Fibroblast of skin of right quadriceps (primary cell): ENCODE results near the gene NLRP9.
"Not testable (repeated sequence)": the region's sequence is repeated elsewhere in the genome, so short reads cannot be mapped to it uniquely, and the experiment has no call there.

ENCODE experiments used
- DNase-seq: peaks from one replicate; pipeline ENCODE4 v3.0.0-alpha.2; 2013

Gene NLRP9

GRCh38 chr19:55738302-55738701, at the start of gene NLRP9:
NLRP9 (minus strand) TSS chr19:55738402; CDS start chr19:55738374, 28 bp downstream.
- DNase-seq = no peak

GRCh38 chr19:55781112-55781511, 42.9 kb upstream of the NLRP9 start:
- no peak for DNase-seq

- no peak for DNase-seq
These were observed 40.1 kb upstream of the NLRP9 start for GRCh38 chr19:55778331-55778730.

GRCh38 chr19:55777528-55777927, 39.3 kb upstream of the NLRP9 start:
- no peak for DNase-seq

GRCh38 chr19:55769632-55770031, 31.4 kb upstream of the NLRP9 start:
- not testable (repeated sequence) for DNase-seq

- not testable (repeated sequence) for DNase-seq
These were observed 30.6 kb upstream of the NLRP9 start, which contains the start of gene RFPL4AL1 for GRCh38 chr19:55768818-55769217. RFPL4AL1 (plus strand) TSS chr19:55769118; CDS start chr19:55771805, 2,687 bp downstream.

GRCh38 chr19:55766466-55766865, 28.3 kb upstream of the NLRP9 start:
- no peak for DNase-seq

- DNase-seq = not testable (repeated sequence)
These were observed 20.6 kb upstream of the NLRP9 start, which contains the start of gene RFPL4A for GRCh38 chr19:55758797-55759196. RFPL4A (plus strand) TSS chr19:55759097; CDS start chr19:55761801, 2,704 bp downstream.

- DNase-seq = not testable (repeated sequence)
These were observed 18.6 kb upstream of the NLRP9 start for GRCh38 chr19:55756808-55757207.

GRCh38 chr19:55753401-55753800, 15.2 kb upstream of the NLRP9 start:
- no peak for DNase-seq

GRCh38 chr19:55750715-55751114, 12.5 kb upstream of the NLRP9 start:
- no peak for DNase-seq

GRCh38 chr19:55730378-55730777, 7.8 kb downstream of the NLRP9 start:
- not testable (repeated sequence) for DNase-seq

- no peak for DNase-seq
These were observed 14.7 kb downstream of the NLRP9 start for GRCh38 chr19:55723491-55723890.

GRCh38 chr19:55720801-55721200, 17.4 kb downstream of the NLRP9 start:
- DNase-seq = no peak

GRCh38 chr19:55720214-55720746, 17.9 kb downstream of the NLRP9 start:
- no peak for DNase-seq

- not testable (repeated sequence) for DNase-seq
These were observed 20.1 kb downstream of the NLRP9 start for GRCh38 chr19:55717879-55718711.

- DNase-seq = no peak
These were observed 21.0 kb downstream of the NLRP9 start for GRCh38 chr19:55717251-55717650.

- DNase-seq = no peak
These were observed 21.7 kb downstream of the NLRP9 start for GRCh38 chr19:55716531-55716930.

GRCh38 chr19:55712804-55713631, 25.2 kb downstream of the NLRP9 start:
- DNase-seq = no peak

GRCh38 chr19:55711719-55712118, 26.5 kb downstream of the NLRP9 start:
- no peak for DNase-seq

GRCh38 chr19:55705972-55706371, 32.2 kb downstream of the NLRP9 start:
- DNase-seq = no peak

GRCh38 chr19:55704494-55705245, 33.5 kb downstream of the NLRP9 start:
- DNase-seq = no peak
